ENCODE results near the gene CHID1.

CHID1 gene

DNA sequence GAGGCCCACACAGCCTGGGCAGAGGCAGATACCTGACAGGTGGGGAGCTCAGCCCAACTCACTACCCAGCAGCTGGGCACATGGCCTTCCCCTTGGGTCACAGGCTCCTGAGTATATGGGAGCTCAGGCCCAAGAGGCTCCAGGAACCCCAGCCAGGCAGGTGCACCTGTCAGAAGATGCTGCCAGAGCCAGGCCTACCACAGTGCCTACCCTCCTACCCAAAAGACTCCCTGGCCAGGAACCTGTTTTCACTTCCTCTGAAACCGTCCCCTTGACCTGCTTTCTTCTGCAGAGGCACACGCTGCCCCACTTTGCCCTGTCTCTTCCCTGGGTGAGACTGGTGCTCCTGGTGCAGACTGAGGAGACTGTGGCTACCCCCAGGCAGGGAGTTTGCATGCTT is 2.9 kb downstream of the CHID1 start:
- no peak for DNase-seq

GRCh38 chr11:905952-906351 is 4.7 kb downstream of the CHID1 start:
- DNase-seq, result no peak

DNA sequence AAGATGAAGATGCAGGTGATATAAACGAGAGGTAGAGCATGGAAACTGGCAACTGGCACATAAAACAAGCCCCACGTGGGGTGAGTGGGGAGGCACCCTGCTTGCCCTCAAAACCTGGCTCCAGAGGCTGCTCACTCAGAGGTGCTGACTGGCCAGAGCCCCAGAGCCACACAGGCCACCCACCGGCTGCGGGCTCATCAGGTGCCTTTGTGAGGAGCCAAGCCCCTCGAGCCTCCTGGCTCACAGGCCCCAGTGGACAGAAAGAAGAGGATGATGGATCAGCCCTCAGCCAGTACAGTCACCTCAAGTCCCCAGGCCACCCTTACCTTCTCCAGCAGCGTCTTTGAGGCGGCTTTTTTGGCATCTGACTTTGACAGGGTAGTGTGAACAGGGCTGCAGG is 6.2 kb downstream of the CHID1 start:
- no peak for DNase-seq

GRCh38 chr11:901452-902061 is 9.1 kb downstream of the CHID1 start:
- DNase-seq, result no peak

- DNase-seq, result no peak
Observed at GRCh38 chr11:900545-900944, 10.1 kb downstream of the CHID1 start.

GRCh38 chr11:899724-900123 is 10.9 kb downstream of the CHID1 start:
- no peak for DNase-seq

DNA sequence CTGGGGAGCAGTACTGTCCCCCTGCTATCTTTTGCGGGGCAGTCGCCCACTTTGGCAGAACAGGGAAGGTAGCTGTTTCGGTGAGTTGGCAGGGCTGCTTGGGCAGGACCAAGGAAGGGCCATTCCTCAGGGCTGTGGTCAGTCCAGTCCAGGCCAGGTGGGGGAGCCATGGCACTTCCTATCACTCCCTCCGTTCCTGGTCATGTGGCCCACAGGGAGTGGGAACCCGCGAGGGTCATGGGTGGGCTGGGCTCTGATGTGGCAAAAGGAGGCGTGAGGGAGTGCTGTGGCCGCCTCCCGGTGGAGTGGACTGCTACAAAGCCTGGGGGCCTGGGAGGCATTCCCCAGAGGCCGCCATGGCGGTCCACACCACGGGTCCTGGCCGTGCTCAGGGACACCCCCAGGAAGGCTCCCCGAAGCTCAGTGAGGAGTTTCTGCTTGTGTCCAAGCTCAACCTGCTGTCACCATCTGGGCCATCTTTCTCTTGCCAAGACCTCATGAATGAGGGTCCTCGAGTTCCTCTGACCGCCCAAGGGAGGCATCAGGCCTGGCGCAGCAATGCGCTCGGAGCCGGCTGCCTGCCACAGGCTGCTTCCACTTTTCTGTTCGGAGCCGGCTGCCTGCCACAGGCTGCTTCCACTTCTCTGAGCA is 11.9 kb downstream of the CHID1 start:
- DNase-seq, result no peak

DNA sequence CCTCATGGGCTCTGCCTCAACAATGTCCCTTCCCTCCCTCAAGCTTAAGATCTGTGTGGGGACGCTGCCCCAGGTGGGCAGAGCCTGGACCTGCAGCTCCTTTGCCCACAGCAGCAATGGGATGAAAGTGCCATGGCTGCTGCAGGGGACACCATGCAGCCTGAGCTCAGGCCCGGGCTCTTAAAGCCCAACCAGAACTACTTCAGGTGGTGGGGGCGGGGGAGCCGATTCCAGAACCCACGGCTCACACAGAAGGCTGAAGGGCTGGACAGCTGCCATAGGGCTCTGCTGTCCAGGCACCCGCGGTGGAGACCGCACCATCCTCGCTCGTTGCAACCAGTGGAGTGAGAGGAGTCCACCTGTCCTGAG is 12.5 kb downstream of the CHID1 start:
- no peak for DNase-seq

GRCh38 chr11:897253-898142 is 13.1 kb downstream of the CHID1 start:
- DNase-seq, result no peak

- DNase-seq, result no peak
Observed at GRCh38 chr11:895331-896110, 15.1 kb downstream of the CHID1 start.

- no peak for DNase-seq
Observed at GRCh38 chr11:894575-895201, 15.9 kb downstream of the CHID1 start.

DNA sequence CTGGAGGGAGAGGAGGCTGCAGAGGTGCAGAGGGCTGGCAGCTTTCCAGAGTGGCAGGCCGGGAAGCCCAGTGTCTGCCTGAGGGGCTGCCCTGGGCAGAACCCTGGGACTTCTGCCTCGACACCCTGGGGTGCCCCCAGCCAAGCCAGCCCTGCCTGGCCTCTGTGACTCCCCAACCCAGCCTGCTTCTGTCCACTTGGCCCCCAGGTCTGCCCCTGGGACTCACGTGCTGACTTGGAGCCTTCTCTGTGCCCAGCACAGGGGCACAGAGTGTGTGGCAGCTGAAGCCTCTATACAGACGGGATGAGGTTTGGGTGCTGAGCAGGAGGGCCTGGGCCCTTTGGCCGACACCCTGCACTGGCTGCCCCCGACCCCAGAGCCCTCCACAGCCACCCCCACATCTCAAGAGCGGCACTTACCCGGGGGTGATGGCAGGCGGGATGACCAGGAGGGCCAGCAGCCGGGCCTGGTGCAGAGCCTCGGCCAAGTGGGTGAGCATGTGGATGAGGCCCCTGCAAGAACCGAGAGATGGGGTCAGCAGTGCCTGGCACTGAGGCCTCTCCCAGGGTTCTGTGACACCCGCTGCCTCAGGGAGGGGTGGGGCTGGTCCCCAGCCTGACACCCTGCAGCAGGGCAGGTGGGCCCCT is 17.5 kb downstream of the CHID1 start:
- no peak for DNase-seq

DNA sequence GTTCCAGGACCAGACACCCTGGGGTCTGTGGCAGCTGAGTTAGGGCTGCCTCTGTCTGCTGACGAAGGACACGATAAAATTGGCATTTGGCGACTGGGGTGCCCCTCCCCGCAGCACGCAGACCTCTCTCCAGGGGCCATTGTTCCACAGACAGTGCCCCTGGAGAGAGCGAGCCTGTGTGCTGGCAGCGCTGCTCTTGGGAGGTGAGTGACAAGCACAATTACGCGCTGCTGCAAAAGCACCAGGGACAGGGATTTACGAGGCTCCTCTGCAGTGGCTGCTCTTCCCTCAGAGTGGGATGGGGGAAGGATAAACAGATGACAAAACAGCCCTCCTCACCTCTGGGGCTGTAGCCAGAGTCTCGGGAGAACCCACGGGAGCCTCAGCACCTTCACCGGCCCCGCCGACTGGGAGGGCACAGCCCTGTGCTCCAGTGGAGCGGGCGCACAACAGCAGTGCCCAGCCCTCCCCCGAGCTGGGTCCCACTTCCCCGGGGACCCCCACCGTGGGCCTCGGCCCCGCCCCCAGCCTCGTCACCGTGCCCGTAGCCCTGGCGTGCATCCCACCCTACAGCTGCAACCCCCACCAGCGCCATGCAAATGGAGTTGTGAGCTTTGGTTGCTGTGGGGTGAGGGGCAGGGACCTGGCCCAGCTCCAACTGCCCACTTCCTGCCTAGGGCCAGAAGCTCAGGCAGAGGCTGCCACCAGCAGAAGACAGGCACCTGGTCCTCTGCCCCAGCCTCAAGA is 19.6 kb downstream of the CHID1 start:
- no peak for DNase-seq

GRCh38 chr11:889687-890475 is 20.7 kb downstream of the CHID1 start:
- no peak for DNase-seq

- DNase-seq, result no peak
Observed at GRCh38 chr11:889257-889656, 21.4 kb downstream of the CHID1 start.

DNA sequence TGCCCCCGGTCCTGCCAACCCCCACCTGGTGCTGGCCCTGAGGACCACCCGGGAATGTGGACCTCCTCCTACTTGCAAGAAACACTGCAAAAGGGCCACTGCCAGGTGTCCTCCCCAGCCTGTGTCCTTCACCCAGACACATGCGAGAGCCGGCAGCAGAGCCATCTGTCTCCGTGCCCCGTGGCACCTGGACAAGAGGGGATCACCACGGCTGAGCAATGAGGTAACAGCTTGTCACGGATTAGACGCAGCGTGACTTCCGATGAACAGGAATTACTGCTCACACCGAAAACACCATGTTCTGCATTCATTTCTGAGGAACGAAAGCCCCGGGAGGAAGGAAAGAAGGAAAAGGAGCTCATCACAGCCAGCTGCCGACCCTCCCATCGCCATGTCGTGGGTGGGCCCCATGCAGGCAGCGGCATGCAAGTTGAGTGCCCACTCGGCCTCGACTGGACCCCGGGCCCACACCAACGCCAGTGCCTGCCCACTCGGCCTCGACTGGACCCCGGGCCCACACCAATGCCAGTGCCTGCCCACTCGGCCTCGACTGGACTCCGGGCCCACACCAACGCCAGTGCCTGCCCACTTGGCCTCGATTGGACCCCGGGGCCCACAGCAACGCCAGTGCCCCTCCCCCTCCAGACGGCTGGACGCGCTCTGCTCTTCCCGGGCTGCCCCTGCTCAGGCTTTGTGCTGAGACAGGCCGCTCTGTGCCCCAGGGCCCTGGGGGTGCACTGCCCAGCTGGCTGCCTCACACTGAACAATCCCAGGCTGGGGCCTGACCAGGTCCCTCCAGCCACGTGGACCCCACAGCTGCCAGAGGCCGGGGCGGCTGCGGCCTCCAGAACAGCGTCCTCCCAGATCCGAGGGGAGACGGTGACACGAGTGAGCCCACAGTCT is 22.0 kb downstream of the CHID1 start:
- DNase-seq, result no peak

GRCh38 chr11:887589-887988 is 23.0 kb downstream of the CHID1 start:
- no peak for DNase-seq

- DNase-seq, result no peak
Observed at GRCh38 chr11:886568-886967, 24.0 kb downstream of the CHID1 start.

DNA sequence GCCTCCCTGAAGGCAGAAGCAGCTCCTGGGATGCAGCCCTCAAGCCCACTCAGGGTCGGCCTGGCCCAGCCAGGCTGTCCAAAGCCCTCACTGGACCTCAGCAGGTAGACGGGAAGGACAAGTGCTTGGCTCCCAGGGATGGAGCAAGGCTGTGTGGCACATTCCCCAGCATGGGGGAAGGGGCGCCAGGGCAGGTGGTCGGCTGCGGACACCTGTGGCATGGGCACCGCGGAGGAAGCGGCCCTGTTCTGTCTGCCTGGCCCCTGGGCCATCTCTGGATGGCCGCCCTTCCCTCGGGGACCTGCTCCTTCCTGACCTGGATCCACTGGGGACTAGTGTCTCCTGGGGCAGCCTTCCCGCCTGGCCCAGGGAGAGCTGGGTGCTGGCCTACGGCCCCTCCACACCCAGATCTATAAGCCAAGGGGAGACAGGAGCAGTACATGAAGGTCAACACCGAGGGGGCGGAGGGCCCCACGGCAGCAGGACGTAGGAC is 26.0 kb downstream of the CHID1 start:
- DNase-seq, result no peak

Data from MV-4-11 (cell line).